Inferior parietal cortex (tissue), 1 donor: ENCODE data around the gene DKK3.
A peak's percentile ranks its signal among the peaks of the same experiment; 100 is the strongest.

Experiments
- DNase-seq: peaks from one replicate; pipeline ENCODE4 v3.0.0-alpha.2; 2016; ENCODE audit errors: extremely low spot score

Gene DKK3

DNA sequence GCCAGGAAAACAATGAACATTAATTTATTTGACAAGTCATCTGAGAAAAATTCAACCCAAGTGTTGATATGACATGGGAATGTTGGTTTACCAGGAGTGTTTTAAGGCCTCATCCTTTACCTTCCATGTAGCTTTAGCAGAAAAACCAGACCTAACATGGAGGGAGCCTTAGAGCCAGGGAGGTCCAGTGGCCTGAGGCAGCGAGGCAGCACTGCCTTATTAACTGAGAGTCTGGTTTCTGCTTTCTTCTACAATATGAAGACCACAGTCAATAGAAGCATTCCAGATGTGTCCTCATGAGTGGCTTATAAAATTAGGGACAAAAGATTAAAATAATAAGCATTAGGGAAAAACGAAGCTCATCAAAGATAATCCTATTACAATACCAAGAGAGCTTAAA, 61.5 kb downstream of the DKK3 start:
- no peak for DNase-seq

DNA sequence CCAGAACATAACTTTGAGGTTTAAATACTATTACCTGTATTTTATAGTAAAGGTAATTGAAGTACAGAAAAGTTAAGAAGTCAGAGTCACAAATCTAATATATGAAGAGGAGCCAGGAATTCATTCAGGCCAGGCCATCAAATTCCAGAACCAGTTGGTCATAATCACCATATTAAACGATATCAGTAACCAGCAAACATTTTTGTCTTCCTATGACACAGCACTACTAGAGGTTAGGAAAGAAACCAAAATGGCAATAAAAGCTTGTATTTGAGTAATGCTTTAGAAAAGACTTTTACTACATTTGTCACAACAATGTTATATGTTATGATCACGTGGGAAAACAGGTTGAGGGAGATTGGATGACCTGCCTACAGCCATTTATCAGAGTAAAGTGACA, 62.2 kb downstream of the DKK3 start:
- no peak for DNase-seq

DNA sequence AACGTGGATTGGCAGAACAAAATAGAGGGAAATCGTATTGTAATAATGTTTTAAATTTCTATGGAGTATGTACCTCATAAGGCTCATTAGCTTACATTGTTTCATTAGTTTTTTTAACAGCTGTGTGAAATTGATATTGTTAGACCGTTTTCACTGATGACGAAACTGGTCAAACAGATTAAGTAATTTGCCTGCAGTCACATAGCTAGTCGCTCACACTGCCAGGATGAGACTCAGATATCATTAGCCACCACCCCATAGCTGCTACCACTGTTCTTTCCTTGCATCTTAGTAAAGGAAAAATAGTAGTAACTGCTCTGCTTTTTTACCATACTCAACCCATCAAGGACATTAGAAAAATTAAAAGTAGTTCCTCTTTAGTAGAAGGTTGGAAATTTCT, 64.0 kb downstream of the DKK3 start:
- no peak for DNase-seq

DNA sequence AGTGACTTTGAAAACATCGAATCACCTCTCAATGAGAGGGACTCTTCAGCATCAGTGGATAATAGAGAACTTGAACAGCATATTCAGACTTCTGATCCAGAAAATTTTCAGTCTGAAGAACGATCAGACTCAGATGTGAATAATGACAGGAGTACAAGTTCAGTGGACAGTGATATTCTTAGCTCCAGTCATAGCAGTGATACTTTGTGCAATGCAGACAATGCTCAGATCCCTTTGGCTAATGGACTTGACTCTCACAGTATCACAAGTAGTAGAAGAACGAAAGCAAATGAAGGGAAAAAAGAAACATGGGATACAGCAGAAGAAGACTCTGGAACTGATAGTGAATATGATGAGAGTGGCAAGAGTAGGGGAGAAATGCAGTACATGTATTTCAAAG, 65.8 kb downstream of the DKK3 start:
- DNase-seq: no peak

DNA sequence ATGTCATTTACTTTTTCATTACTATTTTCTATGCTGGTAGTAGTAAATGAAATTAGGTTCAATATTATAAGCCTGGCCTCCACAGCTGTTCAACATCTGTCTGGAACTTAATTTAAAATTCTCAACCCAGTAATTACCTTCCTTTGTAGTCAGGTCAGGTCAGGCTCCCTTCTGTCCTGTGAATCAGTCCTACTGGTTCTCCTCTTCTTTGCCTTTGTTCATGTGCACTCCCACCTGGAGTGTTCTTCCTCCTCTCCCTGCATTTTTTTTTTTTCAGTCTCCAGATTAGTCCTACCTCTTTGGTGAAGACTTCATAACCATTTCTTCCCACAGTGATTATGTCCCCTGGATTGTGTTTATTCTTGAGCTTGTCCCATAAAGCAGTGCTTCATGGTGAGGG, 67.9 kb downstream of the DKK3 start:
- no peak for DNase-seq

DNA sequence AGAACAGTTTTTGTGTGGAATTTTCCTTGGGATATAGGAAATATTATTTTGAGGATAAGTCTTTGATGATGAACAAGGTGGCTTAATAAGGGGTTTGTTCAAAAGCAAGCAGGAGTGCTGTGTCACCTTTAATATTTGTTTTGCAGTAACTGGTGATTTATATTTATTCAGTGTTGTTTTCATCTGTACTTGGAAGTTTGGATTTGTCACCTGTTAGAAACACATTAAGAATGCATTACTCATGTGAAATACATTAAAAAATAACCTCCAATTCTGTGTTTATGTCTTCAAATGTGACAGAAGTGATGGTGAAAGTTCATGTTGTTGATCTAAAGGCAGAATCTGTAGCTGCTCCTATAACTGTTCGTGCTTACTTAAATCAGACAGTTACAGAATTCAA, 70.5 kb downstream of the DKK3 start:
- no peak for DNase-seq

DNA sequence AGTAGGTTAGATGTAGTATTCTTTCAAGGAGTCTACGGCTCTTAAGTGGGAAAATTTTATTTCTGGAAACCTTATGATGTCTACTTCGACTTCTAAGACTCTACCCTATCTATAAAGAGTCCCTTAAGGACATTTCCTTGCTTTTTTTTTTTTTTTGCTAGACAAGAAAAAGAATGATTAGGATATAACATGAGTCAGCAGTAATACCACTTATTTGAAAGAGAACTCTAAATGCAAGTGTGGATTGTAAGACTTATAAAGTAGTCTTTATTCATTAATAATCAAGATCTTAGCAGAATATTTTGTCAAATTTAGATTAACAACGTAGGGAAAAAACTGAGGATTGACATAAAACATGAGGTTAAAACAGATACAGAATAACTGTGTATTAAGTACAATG, 71.0 kb downstream of the DKK3 start:
- no peak for DNase-seq

DNA sequence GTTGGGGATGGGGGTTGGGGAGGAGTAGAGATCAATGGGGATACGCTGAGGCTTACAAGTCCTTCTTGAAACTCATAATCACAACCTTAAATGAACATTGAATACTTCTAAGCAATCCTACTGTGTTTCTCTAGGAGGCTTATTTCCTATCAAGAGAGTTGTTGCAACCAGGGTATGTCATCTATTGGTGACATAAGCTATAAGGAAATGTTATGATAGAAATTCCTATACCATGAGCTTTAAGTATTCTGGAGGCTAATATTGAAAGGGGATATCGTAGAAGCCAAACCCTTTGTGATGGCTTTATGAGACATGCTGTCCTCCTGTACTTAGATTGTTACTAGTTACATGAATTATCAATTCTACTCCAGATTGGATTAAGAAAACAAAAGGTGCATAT, 72.9 kb downstream of the DKK3 start:
- no peak for DNase-seq

DNA sequence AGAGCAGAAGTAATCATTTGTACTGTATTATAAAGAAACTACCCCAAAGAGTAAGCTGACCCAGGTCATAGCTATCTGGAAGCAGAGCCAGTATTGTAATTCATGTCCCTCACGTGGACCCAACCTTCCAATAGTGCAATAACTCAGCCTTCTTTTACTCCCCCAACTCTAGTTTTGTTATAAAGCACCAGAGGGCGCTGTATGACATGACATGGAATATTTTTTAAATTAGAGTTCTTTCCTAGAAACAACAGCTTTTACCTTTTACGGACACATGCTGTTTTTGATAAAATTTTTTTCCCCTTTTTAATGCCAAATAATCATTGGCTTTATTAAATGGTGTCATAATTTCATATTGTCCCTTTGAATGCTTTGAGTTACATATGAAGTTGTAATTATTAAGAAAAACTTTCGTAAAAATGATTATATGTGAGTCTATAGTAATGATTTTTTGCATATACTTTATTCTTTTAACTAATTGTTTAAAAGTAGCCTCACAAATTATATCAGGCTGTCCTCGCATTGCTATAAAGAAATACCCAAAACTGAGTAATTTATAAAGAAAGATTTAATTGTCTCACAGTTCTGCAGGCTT, 76.9 kb downstream of the DKK3 start:
- DNase-seq: peak; percentile 78

DNA sequence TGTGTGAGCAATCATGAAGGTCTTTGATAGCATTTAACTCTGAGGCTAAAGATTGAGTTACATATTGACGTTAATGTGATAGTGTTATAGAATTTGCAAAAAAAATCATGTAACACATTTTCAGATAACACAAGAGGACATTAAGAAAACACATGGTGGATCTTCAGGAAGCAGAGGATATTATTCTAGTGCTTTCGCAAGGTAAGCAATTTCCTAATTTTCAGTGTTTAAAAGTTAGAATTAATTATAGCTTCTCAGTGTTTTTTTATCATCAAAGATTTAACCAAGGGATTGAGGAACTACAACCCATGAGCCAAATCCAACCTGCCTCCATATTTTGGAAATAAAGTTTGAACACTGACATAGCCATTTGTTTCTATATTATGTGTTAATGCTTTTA, 78.5 kb downstream of the DKK3 start:
- no peak for DNase-seq

DNA sequence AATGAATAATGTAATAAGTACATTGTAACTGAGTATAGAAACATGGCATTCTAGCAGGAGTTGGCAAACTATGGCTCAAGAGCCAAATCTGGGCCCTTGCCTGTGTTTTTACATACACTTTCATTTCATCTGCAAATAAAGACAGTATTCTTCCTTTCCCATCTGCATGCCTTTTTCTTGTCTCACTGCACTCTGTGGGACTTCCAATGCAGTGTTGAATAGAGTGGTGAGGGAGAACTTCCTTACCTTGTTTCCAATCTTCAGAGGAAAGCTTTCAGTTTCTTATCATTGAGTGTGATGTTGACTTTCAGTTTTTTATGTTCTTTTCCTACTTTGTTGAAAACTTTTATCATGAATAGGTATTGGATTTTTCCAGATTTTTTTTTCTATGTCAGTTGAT, 84.6 kb downstream of the DKK3 start:
- DNase-seq: no peak

DNA sequence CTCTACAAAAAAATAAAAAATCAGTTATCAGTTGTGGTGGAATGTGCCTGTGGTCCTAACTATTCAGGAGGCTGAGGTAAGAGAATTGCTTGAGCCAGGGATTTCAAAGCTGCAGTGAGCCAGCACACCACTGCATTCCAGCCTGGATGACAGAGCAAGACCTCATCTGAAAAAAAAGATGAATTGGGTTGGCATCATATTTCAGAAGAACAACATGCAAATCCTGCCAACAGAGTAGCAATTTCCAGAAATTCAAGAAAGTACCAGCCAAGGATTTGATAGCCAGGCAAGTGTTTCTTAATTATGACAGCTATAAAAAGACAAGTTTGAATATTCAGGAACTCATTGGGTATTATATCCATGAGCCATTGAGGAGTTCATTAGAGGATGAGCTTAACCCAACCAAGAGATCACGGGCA, 91.4 kb downstream of the DKK3 start:
- no peak for DNase-seq

DNA sequence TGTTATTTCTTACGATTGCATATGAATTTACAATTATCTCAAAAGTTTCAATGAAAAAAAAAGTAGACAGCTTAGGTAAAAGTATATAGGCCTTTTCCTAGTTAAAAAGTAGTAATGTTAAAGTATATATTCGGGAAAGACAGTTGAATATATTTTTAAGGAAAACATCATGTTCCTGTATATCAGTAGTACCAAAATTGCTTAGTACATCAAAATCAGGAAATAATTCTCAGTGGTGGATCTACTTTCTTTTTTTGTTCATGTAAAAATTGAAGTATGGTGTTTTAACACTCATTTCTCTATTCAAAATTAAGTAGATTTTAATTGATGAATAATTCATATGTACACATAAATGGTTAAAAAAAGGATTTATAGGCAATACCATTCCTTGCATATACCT, 92.8 kb downstream of the DKK3 start:
- no peak for DNase-seq

DNA sequence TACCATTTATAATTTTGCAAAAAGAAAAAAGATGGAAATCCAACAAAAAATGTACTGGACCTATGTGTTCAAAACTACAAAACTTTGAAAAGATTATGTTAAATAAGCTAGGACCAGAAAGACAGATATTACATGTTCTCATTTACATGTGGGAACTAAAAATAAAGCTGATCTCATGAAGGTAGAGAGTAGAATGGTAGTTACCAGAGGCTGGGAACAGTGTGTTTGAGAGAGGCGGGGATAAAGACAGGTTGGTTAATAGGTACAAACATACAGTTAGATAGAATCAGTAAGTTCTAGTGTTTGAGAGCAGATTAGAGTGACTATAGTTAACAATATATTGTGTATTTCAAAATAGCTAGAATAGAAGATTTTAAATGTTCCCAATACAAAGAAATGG, 95.0 kb downstream of the DKK3 start:
- DNase-seq: no peak
